ENCODE data around the gene HSFY1.
"Not testable (repeated sequence)": the region's sequence is repeated elsewhere in the genome, so short reads cannot be mapped to it uniquely, and the experiment has no call there.

The HSFY1 gene, protein sequence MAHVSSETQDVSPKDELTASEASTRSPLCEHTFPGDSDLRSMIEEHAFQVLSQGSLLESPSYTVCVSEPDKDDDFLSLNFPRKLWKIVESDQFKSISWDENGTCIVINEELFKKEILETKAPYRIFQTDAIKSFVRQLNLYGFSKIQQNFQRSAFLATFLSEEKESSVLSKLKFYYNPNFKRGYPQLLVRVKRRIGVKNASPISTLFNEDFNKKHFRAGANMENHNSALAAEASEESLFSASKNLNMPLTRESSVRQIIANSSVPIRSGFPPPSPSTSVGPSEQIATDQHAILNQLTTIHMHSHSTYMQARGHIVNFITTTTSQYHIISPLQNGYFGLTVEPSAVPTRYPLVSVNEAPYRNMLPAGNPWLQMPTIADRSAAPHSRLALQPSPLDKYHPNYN

GRCh38 chrY:18546420-18546819, at the start of gene HSFY1:
Gene HSFY1, plus strand, starts transcription at chrY:18546720. Its CDS starts 68 bp downstream, at chrY:18546788.
- DNase-seq: not testable (repeated sequence)

GRCh38 chrY:18504266-18504665, 42.3 kb upstream of the HSFY1 start:
- DNase-seq: not testable (repeated sequence)

- not testable (repeated sequence) for DNase-seq
Observed at GRCh38 chrY:18530995-18531655, 15.4 kb upstream of the HSFY1 start.

- not testable (repeated sequence) for DNase-seq
Observed at GRCh38 chrY:18538952-18539351, 7.6 kb upstream of the HSFY1 start.

- DNase-seq: not testable (repeated sequence)
Observed at GRCh38 chrY:18553132-18553531, 6.6 kb downstream of the HSFY1 start.

GRCh38 chrY:18565915-18566314, 19.4 kb downstream of the HSFY1 start:
- DNase-seq: not testable (repeated sequence)

All from CD4-positive, alpha-beta T cell treated with Interleukin-4 for 4 hours (primary cell).